HFF-Myc (cell line): ENCODE results near the gene GPR39.

ENCODE experiments used
- DNase-seq: peaks from one replicate; pipeline ENCODE4 v3.0.0-alpha.2; 2011; ENCODE audit warnings: low read depth; ENCODE audit errors: extremely low read depth
- H3K4me3 ChIP-seq: replicated peaks from 2 replicates; pipeline ENCODE4 v1.5.1; 2011; ENCODE audit warnings: low read depth, mild to moderate bottlenecking, control low read depth, low read length
- CTCF ChIP-seq: IDR thresholded peaks from 2 replicates; pipeline ENCODE4 v1.5.1; 2012; ENCODE audit warnings: mild to moderate bottlenecking, low read depth, low read length, control low read depth; ENCODE audit errors: missing control alignments

GPR39 gene

GRCh38 chr2:132645722-132646539, 229.3 kb downstream of the GPR39 start:
- DNase-seq: no peak
- no peak for TF ChIP-seq CTCF
- no peak overlapping the region for H3K4me3 ChIP-seq

DNA sequence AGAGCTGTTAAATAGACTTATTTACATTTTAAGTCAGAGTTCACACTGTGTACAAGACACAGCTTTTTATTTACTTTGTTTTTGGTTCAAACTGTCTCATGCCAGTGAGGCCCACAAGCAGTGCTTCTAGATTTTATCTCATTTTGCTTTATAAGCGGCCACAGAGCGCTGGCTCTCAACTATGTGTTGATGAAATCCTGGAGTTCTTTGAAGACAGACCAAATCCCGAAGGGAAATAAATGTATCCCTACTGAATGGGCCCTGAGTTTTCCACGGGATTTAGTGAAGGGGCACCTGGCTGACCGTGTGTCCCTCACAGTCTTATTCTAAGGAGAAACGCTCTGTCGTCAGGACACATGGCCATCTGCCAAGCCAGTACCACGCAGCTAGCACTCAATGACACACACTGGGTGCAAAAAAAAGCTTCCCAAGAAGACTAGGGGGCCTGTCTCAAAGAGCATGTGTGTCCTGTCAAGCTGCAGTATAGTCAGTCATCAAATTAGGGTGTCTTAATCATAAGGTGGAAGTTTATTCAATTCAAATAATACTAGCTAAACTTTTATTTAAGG, 230.0 kb downstream of the GPR39 start:
- H3K4me3 ChIP-seq: no peak overlapping the region
- DNase-seq: no peak
- TF ChIP-seq CTCF: no peak

DNA sequence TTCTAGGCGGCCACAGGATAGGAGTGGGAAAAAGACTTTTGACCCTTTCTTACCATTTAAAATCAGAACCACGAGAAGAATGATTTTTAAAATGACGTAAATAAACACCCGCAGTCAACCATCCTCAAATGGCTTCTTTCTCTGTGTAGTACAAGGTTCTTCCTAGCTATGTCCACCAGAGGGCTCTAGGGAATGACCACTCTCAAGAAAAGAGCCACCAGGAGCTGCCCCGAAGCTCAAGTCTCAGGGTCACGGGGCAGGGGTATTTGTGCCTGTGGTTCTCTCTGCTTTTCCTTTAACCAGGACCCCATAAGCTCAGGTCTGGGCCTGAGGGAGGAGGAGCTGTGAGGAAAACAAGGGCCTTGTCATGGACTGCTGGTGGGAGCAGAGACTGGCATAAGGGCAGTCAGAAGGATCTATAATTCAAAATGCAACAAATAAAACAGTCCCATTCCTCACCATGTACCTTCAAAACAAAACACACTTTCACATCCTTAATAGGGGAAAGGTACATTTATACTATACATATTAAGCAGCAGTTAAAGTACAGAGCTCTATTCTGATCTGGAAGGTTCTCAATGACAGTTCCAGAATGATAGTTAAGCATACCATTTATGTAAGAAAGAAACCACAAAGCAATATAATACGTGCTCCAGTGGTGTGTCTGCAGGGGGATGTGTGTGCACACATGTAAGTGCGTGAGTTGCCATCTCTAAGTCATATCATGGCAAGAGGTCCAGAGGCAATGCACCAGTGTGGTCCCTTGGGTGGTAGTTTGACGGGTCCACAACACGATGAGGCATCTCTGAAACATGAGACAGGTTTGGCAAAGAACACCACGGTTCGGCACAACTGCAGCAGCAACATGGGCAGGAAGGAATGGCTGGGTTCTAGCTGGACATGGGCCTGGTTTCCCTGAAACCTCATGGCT, 234.8 kb downstream of the GPR39 start:
- peak; percentile 26 for TF ChIP-seq CTCF
- DNase-seq: no peak
- H3K4me3 ChIP-seq: no peak overlapping the region

GRCh38 chr2:132652474-132652873, 235.9 kb downstream of the GPR39 start:
- DNase-seq: no peak
- TF ChIP-seq CTCF: no peak
- no peak overlapping the region for H3K4me3 ChIP-seq

- no peak overlapping the region for H3K4me3 ChIP-seq
- no peak for DNase-seq
- no peak for TF ChIP-seq CTCF
Measured at GRCh38 chr2:132654335-132654734, 237.7 kb downstream of the GPR39 start.

DNA sequence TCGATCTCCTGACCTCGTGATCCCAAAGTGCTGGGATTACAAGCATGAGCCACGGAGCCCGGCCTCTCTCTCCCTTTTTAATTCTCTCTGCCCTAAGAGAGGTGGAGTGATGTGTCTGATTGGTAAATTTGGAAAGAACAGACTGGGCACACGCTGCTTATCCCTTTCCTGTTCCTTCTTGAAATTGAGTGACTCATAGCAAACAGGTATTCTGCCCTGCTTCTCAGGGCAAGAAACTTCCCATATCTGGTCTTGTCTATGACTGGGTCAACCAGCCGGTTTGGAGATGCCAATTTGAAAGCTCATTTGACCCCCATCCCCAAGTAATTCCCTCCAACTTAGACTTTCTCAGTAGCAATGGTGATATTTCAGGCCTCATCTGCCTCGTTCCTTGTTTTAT, 238.4 kb downstream of the GPR39 start:
- no peak for DNase-seq
- H3K4me3 ChIP-seq: no peak overlapping the region
- no peak for TF ChIP-seq CTCF
